GM19328 (cell line): ENCODE measurements around the gene HPSE2.

Source experiments
- ATAC-seq: cut with Tn5 transposase; IDR thresholded peaks from one replicate; pipeline ENCODE4 v1.9.1; 2021; ENCODE audit warnings: mild to moderate bottlenecking, moderate library complexity; ENCODE audit not compliant: unreplicated experiment

The HPSE2 gene

GRCh38 chr10:98472196-98472595 lies 763.5 kb downstream of the HPSE2 start:
- no peak for ATAC-seq

- ATAC-seq = no peak
Observed at GRCh38 chr10:98470850-98471249, 764.8 kb downstream of the HPSE2 start.

GRCh38 chr10:98469001-98469931 lies 766.4 kb downstream of the HPSE2 start:
- ATAC-seq = no peak

GRCh38 chr10:98467506-98468318 lies 767.9 kb downstream of the HPSE2 start:
- peak; percentile 85 for ATAC-seq

GRCh38 chr10:98466861-98467505 lies 768.7 kb downstream of the HPSE2 start:
- ATAC-seq = no peak

- no peak for ATAC-seq
Observed at GRCh38 chr10:98465866-98466265, 769.8 kb downstream of the HPSE2 start.

GRCh38 chr10:98463976-98464754 lies 771.5 kb downstream of the HPSE2 start:
- ATAC-seq = no peak

- no peak for ATAC-seq
Observed at GRCh38 chr10:98463016-98463415, 772.6 kb downstream of the HPSE2 start.

GRCh38 chr10:98461500-98461842 lies 774.2 kb downstream of the HPSE2 start:
- ATAC-seq = no peak

- ATAC-seq = no peak
Observed at GRCh38 chr10:98460837-98461499, 774.7 kb downstream of the HPSE2 start.

- ATAC-seq = no peak
Observed at GRCh38 chr10:98458809-98459784, 776.6 kb downstream of the HPSE2 start.

GRCh38 chr10:98457721-98458120 lies 777.9 kb downstream of the HPSE2 start:
- no peak for ATAC-seq

GRCh38 chr10:98456686-98457482 lies 778.8 kb downstream of the HPSE2 start:
- no peak for ATAC-seq

- ATAC-seq = no peak
Observed at GRCh38 chr10:98456043-98456570, 779.5 kb downstream of the HPSE2 start.

GRCh38 chr10:98453729-98454128 lies 781.9 kb downstream of the HPSE2 start:
- ATAC-seq = no peak

GRCh38 chr10:98450618-98451017 lies 785.0 kb downstream of the HPSE2 start:
- ATAC-seq = no peak

GRCh38 chr10:98449287-98449686 lies 786.4 kb downstream of the HPSE2 start:
- no peak for ATAC-seq

- peak; percentile 87 for ATAC-seq
Observed at GRCh38 chr10:98446661-98447221, 788.9 kb downstream of the HPSE2 start, which contains the start of gene HPS1. TSS of gene HPS1 (minus strand) at chr10:98446935. CDS start at chr10:98443240, 3,695 bp downstream.
